ENCODE data around the gene MIS18BP1.
"Not testable (repeated sequence)": the region's sequence is repeated elsewhere in the genome, so short reads cannot be mapped to it uniquely, and the experiment has no call there.

GRCh38 chr14:45281731-45282400 is 28.9 kb upstream of the MIS18BP1 start:
- not testable (repeated sequence) for TF ChIP-seq CTCF, POLR2A (IDR thresholded peaks at IDR 0.05)
